HG03575 (cell line): Measurements from ENCODE around the gene LAGE3.

Source experiments
- ATAC-seq: cut with Tn5 transposase; IDR thresholded peaks from one replicate; pipeline ENCODE4 v1.9.1; 2021; ENCODE audit not compliant: unreplicated experiment, insufficient number of reproducible peaks, low FRiP score; ENCODE audit errors: extremely low read depth

The LAGE3 gene

GRCh38 chrX:154482786-154483185 lies 3.7 kb upstream of the LAGE3 start:
- ATAC-seq, result no peak

- no peak for ATAC-seq
Observed at GRCh38 chrX:154481911-154482601, 3.0 kb upstream of the LAGE3 start.

GRCh38 chrX:154481195-154481594 lies 2.1 kb upstream of the LAGE3 start:
- no peak for ATAC-seq

GRCh38 chrX:154477891-154478477 lies 1.1 kb downstream of the LAGE3 start:
- no peak for ATAC-seq

DNA sequence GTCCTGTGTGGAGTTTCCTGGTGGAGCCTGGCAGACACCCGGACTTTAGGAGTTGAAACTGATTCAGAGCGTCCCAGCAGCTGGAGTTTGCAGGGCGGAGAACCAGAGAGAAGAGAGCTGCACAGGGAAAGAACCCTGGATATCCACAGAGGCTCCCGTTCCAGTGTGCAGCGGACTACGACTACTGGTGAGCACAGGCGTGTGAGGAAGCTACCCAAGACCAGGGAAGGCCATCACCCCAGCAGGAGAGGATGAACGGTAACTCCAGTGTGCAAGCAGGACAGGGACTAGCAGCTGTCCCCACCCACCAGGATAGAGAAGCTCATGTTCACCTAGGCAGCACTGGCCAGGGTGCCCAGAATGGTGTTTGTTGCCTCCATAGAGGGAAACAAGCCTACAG lies 2.3 kb downstream of the LAGE3 start:
- ATAC-seq, result no peak

DNA sequence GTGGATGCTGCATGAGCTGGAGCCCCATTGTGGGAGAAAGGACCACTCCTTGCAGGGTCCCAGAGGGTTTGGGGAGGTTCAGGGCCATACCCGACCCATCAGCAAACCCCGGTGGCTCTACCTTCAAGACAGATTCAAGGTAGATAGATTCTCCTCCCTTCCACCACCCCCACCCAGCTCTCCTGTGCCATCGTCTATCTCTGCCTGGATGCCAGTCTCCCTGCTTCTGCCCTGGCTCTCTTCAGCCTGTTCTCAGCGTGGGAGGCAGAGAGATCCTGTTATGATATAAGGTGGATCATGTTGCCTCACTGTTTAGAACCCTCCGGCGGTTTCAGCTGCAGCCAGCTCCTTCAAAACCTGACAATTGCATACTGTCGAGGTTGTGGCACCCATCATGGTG lies 5.4 kb downstream of the LAGE3 start:
- ATAC-seq, result no peak

DNA sequence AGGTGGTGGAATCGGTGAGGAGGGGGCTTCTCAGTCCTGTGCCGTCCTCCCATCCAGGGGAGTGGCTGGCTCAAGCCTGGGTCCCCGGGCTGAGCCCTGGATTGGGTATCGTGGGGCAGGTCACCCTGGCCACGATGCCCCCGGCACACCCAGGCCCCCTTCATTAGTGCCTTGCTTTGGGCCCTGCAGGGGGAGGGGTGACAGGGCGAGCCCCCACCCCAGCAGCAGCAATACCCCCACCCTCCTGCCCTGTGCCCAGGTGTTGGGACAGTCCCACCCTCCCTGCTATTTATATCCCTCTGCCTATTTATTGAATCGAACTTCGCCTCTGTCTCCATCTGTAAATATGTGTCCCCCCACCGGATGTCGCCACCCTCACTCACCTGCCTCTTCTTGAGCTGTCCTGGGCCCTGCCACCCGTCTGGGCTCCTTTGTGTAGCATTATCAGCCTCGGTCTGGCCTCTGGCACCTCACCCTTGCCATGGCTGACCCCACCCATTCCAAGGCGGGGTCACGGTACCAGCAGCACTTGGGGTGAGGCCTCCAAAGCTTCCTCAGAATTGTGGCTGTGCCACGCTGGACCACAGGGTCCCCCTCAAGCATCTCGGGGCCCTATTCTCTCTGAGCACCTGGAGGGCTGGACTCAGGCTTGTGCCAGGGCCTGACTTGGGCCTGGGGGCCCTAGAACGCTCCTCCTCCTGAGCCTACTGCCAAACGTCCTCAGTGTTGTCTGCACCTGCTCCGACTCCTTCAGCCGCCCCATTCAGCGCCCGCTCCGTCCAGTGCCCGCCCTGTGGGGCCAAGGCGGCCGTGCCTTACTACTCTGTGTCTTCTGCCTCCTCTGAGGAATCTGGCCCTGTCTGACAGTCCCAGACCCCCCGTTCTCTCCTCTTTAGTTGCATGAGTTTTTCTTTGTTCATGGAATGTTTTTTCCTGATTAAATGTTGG lies 6.1 kb downstream of the LAGE3 start:
- ATAC-seq, result no peak

DNA sequence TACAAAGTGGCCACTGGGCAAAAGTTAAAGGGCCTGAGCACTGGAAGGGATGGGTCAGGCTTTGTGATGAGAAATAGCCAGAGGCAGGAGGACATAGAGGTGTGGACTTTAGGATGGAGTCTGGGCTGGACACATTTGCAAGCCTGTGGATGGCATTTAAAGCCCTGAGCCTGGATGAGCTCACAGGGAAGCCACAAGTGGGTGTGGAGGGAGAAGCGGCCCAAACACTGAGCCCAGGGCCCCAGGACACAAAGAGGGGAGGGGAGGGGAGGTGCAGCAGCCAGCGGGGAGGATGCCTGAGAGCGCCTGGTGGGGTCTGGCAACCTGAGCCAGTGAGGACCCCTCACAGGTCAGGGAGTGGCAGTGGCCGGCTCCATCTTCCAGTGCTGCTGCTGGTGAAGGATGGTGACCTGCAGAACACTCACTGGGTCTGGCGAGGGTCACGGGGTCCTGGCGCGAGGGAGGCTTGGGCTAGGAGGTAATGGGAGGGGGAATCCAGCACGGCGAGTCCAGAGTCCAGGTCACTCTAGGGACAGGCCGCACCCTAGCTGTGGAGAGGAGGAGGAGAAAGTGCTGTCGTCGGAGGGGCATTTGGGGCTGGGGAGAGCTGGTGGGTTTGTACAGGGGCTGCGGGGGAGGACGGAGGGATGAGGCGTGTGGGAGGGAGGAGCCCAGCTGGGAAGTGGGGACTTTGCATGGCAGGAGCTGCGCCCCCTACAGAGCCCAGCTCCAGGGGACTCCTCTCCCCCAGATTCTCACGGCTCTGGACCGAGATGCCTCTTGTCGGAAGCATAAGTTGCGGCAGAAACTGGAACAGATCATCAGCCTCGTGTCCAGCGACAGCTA lies 7.0 kb downstream of the LAGE3 start:
- ATAC-seq, result no peak

- ATAC-seq, result no peak
Observed at GRCh38 chrX:154470914-154471568, 8.0 kb downstream of the LAGE3 start.

GRCh38 chrX:154470434-154470833 lies 8.6 kb downstream of the LAGE3 start:
- ATAC-seq, result no peak

GRCh38 chrX:154469880-154470279 lies 9.2 kb downstream of the LAGE3 start:
- ATAC-seq, result no peak

DNA sequence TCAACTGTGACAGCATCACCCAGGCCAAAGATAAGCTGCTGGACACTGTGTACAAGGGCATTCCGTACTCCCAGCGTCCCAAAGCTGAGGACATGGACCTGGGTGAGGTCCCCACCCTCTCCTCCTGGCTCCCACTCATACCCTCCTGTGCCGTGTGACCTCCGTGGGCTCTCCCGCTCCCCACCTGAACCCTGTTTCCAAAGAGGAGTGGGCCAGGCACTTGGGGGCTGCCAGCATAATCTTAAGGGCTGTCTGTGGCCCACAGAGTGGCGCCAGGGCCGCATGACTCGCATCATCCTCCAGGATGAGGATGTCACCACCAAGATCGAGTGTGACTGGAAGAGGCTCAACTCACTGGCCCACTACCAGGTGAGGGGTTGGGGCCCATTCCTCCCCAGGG lies 10.0 kb downstream of the LAGE3 start:
- no peak for ATAC-seq

DNA sequence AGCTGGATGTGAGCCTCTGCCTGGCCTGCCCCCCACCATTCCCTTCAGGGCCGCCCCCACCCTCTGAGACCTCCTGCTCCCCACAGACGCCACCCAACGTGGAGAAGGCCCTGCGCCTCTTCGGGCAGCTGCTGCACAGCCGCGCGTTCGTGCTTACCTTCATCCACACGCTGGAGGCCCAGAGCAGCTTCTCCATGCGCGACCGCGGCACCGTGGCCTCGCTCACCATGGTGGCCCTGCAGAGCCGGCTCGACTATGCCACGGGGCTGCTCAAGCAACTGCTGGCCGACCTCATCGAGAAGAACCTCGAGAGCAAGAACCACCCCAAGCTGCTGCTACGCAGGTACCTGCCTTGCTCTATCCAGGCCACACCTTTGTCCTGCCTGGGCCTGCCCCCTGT lies 10.9 kb downstream of the LAGE3 start:
- ATAC-seq, result no peak

DNA sequence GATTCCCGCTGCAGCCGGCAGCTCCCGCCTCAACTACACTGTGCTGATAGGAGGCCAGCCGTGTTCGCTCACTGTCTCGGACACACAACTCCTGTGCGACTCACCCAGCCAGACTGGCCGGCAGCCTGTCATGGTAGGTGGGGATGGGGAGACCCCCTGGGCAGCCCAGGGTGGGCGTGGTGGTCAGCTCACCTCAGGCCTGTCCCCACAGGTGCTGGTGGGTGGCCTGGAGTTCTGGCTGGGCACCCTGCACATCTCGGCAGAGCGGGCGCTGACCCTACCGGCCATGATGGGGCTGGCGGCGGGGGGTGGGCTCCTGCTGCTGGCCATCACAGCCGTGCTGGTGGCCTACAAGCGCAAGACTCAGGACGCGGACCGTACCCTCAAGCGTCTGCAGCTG lies 11.5 kb downstream of the LAGE3 start:
- ATAC-seq, result no peak

GRCh38 chrX:154466907-154467306 lies 12.2 kb downstream of the LAGE3 start:
- no peak for ATAC-seq

DNA sequence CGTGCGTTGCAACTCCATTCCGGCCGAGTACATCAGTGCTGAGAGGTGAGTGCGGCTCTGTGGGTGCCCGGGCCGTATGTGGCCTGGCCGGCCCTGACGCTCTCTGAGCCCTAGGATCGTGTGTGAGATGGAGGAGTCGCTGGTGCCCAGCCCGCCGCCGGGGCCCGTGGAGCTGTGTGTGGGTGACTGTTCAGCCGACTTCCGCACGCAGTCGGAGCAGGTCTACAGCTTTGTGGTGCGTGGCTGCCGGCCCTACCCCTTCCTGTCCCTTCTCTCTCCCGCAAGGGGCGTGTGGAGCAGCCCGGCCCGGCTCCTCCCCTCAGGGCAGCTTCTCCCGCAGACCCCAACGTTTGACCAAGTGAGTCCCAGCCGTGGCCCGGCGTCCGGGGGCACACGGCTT lies 13.0 kb downstream of the LAGE3 start:
- ATAC-seq, result no peak

DNA sequence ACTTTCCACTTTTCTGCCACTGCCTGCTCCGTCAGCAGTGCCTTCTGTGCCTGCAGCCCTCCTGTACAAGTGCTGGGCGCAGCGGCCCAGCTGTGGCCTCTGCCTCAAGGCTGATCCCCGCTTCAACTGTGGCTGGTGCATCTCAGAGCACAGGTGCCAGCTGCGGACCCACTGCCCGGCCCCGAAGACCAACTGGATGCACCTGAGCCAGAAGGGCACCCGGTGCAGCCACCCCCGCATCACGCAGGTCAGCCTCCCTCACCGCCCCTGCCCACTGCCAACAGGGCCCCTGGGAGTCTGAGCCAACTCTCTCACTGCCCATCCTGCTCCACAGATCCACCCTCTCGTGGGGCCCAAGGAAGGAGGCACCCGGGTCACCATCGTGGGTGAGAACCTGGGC lies 13.5 kb downstream of the LAGE3 start:
- no peak for ATAC-seq

DNA sequence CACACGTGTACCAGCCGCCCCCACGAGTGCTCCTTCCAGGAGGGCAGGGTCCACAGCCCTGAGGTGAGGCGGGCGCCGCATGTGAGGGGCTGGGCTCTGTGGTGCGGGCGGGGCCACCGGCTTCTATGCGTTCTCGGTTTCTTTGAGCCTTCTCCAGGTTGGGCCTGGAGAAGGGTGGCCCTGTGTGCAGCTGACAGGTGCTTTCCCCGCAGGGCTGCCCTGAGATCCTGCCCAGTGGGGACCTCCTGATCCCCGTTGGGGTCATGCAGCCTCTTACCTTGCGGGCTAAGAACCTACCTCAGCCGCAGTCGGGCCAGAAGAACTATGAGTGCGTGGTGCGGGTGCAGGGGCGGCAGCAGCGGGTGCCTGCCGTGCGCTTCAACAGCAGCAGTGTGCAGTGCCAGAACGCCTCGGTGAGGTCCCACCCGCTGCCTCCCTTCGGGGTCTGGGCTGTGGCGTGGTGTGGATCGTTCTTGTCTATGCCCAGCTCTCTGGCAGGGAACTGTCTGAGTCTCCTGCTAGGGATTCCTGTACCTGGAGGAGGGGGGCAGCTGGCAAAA lies 14.2 kb downstream of the LAGE3 start:
- ATAC-seq, result no peak
